ENCODE measurements around the gene UFC1.

- no peak for TF ChIP-seq CTCF (IDR thresholded peaks at IDR 0.05; ENCODE audit: insufficient read depth, low read depth, low read length)
- TF ChIP-seq EZH2 (IDR thresholded peaks at IDR 0.05; ENCODE audit: insufficient read depth, low read length) = no peak
These were observed 17.4 kb downstream of the UFC1 start for GRCh38 chr1:161171191-161171590.
